GM12878 (cell line): ENCODE results near the gene KLF6. TPM values are rescaled to one million over a fixed set of nuclear protein-coding genes. Genes with fewer than 3 reads are reported as not detected.

Experiments
- ATAC-seq: fragments of 200-7000 bp; cut with Tn5 transposase; 3 replicates; pipeline ENCODE4 v1.9.1; 2020; ENCODE audit warnings: mild to moderate bottlenecking, moderate library complexity
- BruUV-seq: library from RNA; stranded (reverse); fragments of 400-500 nt; replicated peaks from 2 replicates; lab custom pipeline; 2021; lab: Mats Ljungman, UMichigan
- CTCF ChIA-PET: fragments of 300-600 bp; sonication (Branson Sonifier 250); formaldehyde crosslinking; extraction: SDS; loops from one replicate; lab custom pipeline; 2021; ENCODE audit warnings: inconsistent platforms; lab: Yijun Ruan, JAX
- POLR2A ChIA-PET: fragments of 350-600 bp; formaldehyde crosslinking; extraction: SDS; loops from one replicate; lab custom pipeline; 2021; ENCODE audit warnings: inconsistent platforms; lab: Charles Lee
- RAD21 ChIA-PET: fragments of 300-600 bp; sonication (Branson Sonifier 250); formaldehyde crosslinking; loops from one replicate; lab custom pipeline; 2023; ENCODE audit warnings: antibody characterized with exemption; ENCODE audit not compliant: unreplicated experiment; lab: Charles Lee
- SMC1A ChIA-PET: fragments of 300-600 bp; sonication (Branson Sonifier 250); formaldehyde crosslinking; loops from one replicate; lab custom pipeline; 2023; ENCODE audit not compliant: unreplicated experiment, uncharacterized antibody; lab: Charles Lee
- DNase-seq: peaks from one replicate; pipeline ENCODE4 v3.0.0-alpha.2; 2011; ENCODE audit warnings: low read depth, low spot score
- FAIRE-seq: peaks from 3 replicates; lab custom pipeline; 2011; peaks lifted over from hg19 to GRCh38; lab: Jason Lieb, UNC
- H2AFZ ChIP-seq: 2 replicates; pipeline ENCODE4 v1.6.0; 2011; ENCODE audit warnings: low read depth, low read length, control low read depth; ENCODE audit not compliant: control insufficient read depth
- H3K27ac ChIP-seq: 2 replicates; pipeline ENCODE4 v1.5.1; 2011; ENCODE audit warnings: control low read depth; ENCODE audit not compliant: control insufficient read depth, insufficient read depth
- H3K27me3 ChIP-seq, 2 experiments: replicated peaks in 1 of 2; 2 replicates each; pipeline versions ENCODE4 v1.6.0 to v1.6.1; 2011; ENCODE audit warnings: low read length in 1 of 2; ENCODE audit not compliant: control insufficient read depth in 2 of 2, insufficient read depth in 2 of 2
- H3K36me3 ChIP-seq, 2 experiments: 2 replicates each; pipeline ENCODE4 v1.5.1; 2011; ENCODE audit warnings: low read length in 1 of 2; ENCODE audit not compliant: control insufficient read depth in 2 of 2, insufficient read depth in 2 of 2
- H3K4me1 ChIP-seq: 2 replicates; pipeline ENCODE4 v1.6.1; 2011; ENCODE audit warnings: mild to moderate bottlenecking, low read length, moderate library complexity, mixed read lengths; ENCODE audit not compliant: control insufficient read depth, insufficient read depth
- H3K4me2 ChIP-seq: 2 replicates; pipeline ENCODE4 v1.6.0; 2011; ENCODE audit warnings: control low read depth; ENCODE audit not compliant: control insufficient read depth, insufficient read depth
- H3K4me3 ChIP-seq: fragments of 200-600 bp; sonication (generic); 2 replicates; pipeline ENCODE4 v1.5.1; 2016
- H3K79me2 ChIP-seq: 2 replicates; pipeline ENCODE4 v1.6.0; 2011; ENCODE audit warnings: low read length; ENCODE audit not compliant: control insufficient read depth, insufficient read depth
- H3K9ac ChIP-seq: 2 replicates; pipeline ENCODE4 v1.8.0; 2011; ENCODE audit warnings: low read length, control low read depth, mixed read lengths; ENCODE audit not compliant: control insufficient read depth, insufficient read depth
- H3K9me3 ChIP-seq: replicated peaks from 3 replicates; pipeline ENCODE4 v1.5.1; 2011; ENCODE audit warnings: mild to moderate bottlenecking, low read length; ENCODE audit not compliant: control insufficient read depth, insufficient read depth
- H4K20me1 ChIP-seq: 2 replicates; pipeline ENCODE4 v1.6.0; 2011; ENCODE audit not compliant: control insufficient read depth, insufficient read depth
- BHLHE40 ChIP-seq, 2 experiments: fragments of 450-650 bp in 1 of 2; IDR thresholded peaks; 2 replicates each; pipeline ENCODE4 v1.6.1; 2011 to 2017; ENCODE audit warnings: low read depth in 2 of 2, borderline replicate concordance in 1 of 2, improper control_type of control experiment in 1 of 2, low read length in 1 of 2, mild to moderate bottlenecking in 1 of 2
- IKZF1 ChIP-seq: fragments of 450-650 bp; conservative IDR thresholded peaks from 2 replicates; pipeline ENCODE4 v1.6.1; 2017; ENCODE audit warnings: antibody characterized with exemption, mild to moderate bottlenecking
- JUND ChIP-seq: IDR thresholded peaks from 2 replicates; pipeline ENCODE4 v1.6.1; 2012; ENCODE audit warnings: low read depth, mild to moderate bottlenecking, low read length, improper control_type of control experiment, moderate library complexity
- KDM1A ChIP-seq: fragments of 200-600 bp; sonication (generic); IDR thresholded peaks from 2 replicates; pipeline ENCODE4 v1.6.1; 2016; ENCODE audit warnings: borderline replicate concordance
- MYC ChIP-seq: IDR thresholded peaks from 2 replicates; pipeline ENCODE4 v1.6.1; 2011; ENCODE audit warnings: mild to moderate bottlenecking, low read length, moderate library complexity, inconsistent platforms; ENCODE audit not compliant: insufficient read depth, insufficient replicate concordance, insufficient read length, severe bottlenecking
- NBN ChIP-seq: fragments of 450-650 bp; IDR thresholded peaks from 2 replicates; pipeline ENCODE4 v1.6.1; 2016
- NR2C2 ChIP-seq: IDR thresholded peaks from 2 replicates; pipeline ENCODE4 v1.6.1; 2011; ENCODE audit warnings: borderline replicate concordance, low read depth; ENCODE audit not compliant: control insufficient read depth, insufficient read length
- RBBP5 ChIP-seq: fragments of 200-600 bp; sonication (generic); conservative IDR thresholded peaks from 2 replicates; pipeline ENCODE4 v1.6.1; 2016
- RELB ChIP-seq: fragments of 450-650 bp; IDR thresholded peaks from 2 replicates; pipeline ENCODE4 v1.6.1; 2017; ENCODE audit warnings: low read depth, mild to moderate bottlenecking, moderate library complexity
- WGBS: methylation state at CpG from one replicate; pipeline ENCODE4 v1.1.6; 2016; ENCODE audit warnings: low lambda C conversion rate; ENCODE audit not compliant: insufficient replicate concordance, insufficient coverage; ENCODE audit errors: missing lambda C conversion rate; 5-methylcytosine and 5-hydroxymethylcytosine counted together
- in situ Hi-C: fragments of 300-500 bp; cut with MboI; formaldehyde crosslinking; loops from 9 replicates; pipeline ENCODE4 v1.14.3; 2018; ENCODE audit warnings: mixed read lengths
- intact Hi-C: fragments of 100-400 bp; cut with micrococcal nuclease; formaldehyde crosslinking; loops from one replicate; pipeline ENCODE4 v1.14.2; 2022; ENCODE audit not compliant: unreplicated experiment
- polyA plus RNA-seq, 11 experiments: library from polyadenylated mRNA; depleted of rRNA in 4 of 11; unstranded in 6 of 11; stranded (reverse) in 5 of 11; fragments of >200 nt; fragmentation: Nextera tagmentation in 4 of 11; fragmentation: Illumina TruSeq in 1 of 11; extraction: Ambion mirVana in 4 of 11; extraction: Trizol in 1 of 11; gene quantifications; 1 replicate in 1 of 11; 2 replicates in 10 of 11; pipeline versions ENCODE4 v1.2.1 to v1.2.3, GENCODE V29; 2011 to 2016; ENCODE audit warnings: inconsistent platforms in 2 of 11, missing spikeins in 2 of 11, low read depth in 1 of 11
- total RNA-seq, 4 experiments: library from RNA; depleted of rRNA in 3 of 4; stranded (reverse); fragments of >200 nt in 3 of 4; fragmentation: Illumina TruSeq in 1 of 4; extraction: Trizol in 1 of 4; gene quantifications; 2 replicates each; pipeline versions ENCODE4 v1.2.1 to v1.2.3, GENCODE V29; 2013 to 2021
- TF ChIP-seq, protein P1 (sequence below): fragments of 450-650 bp; IDR thresholded peaks from 2 replicates; pipeline ENCODE4 v1.6.1; 2017; ENCODE audit warnings: borderline replicate concordance
- TF ChIP-seq, protein P2 (sequence below): fragments of 450-650 bp; IDR thresholded peaks from 2 replicates; pipeline ENCODE4 v1.6.1; 2018; ENCODE audit warnings: mild to moderate bottlenecking, low read depth, moderate library complexity; ENCODE audit not compliant: partially characterized antibody

The KLF6 gene
- total and polyA plus RNA-seq, 10 of the 15 experiments (the other 5 are each of a cell fraction or from before 2014, with no cell fraction given): 7.4 to 54.1 (median 23.5) TPM

GRCh38 chr10:3805791-3806461 lies 20.9 kb upstream of the KLF6 start (continued):
- TF ChIP-seq BHLHE40 (IDR thresholded peaks at IDR 0.05; ENCODE audit: borderline replicate concordance in 1 of 2, low read depth in 2 of 2, low read length in 1 of 2) (peak; percentile 21 to 41; a peak in 1 of 4 replicates), IKZF1 (peak; percentile 28), RELB (peak; percentile 29; the same call in 1 of the 2 replicates)

DNA sequence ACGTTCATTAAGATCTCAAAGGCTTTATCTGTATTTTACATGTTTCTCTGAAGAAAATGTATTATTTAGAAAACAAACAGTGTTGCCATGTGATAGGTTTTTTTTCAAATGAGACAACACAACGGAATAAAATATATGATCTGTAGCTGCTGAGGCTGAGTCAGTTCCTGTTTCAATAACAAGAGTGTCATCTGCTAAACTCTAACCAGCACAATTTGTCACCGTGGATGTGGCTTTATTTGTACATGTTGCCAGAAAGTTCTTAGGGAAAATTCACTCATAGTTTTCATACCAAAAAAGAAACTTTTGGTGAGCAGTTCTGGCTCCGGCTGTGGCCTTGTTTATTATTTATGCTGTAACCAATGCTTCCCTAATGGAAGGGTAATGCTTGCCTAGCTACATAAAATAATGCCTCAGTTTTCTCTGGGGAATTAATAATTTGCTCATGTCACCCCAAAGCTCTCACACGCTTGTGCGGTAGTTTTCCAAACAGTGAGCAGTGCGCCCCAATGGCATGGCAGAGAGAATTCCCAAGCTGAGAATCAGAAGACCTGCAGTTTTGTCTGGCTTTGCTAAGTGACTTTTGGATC lies 20.3 kb upstream of the KLF6 start:
- peak overlapping the region; percentile 75 for H3K9ac ChIP-seq
- peak overlapping the region; percentile 56 for H2AFZ ChIP-seq
- ChIA-PET POLR2A (interaction anchor here (1.1 to 4.6 kb wide), 8 partner anchors 21 to 97 kb away, joined by 3 to 41 read pairs (median 6); partner anchors contain the start of gene KLF6), SMC1A (interaction anchor here (0.7 to 16.8 kb wide), 14 partner anchors 9 to 96 kb away, joined by 3 to 280 read pairs (median 4); partner anchors contain the start of gene KLF6), RAD21 (interaction anchor here (1.0 to 3.7 kb wide), 8 partner anchors 22 to 70 kb away, joined by 3 to 46 read pairs (median 8); partner anchors contain the start of gene KLF6), CTCF (interaction anchor here (0.6 to 2.2 kb wide), 6 partner anchors 9 to 47 kb away, joined by 3 to 7 read pairs (median 4); partner anchors contain the start of gene KLF6)
- H3K79me2 ChIP-seq: no peaks in the 10 kb centered on the region
- no peaks in the 10 kb centered on the region for H3K9me3 ChIP-seq
- TSS peak; percentile 74 for BruUV-seq
- no peaks in the 10 kb centered on the region for H3K36me3 ChIP-seq
- FAIRE-seq: peak; percentile 49
- under 1% methylated on average over 7 of the region's 7 CpGs for WGBS
- peaks cover 44% of the 10 kb centered on the region for H3K4me1 ChIP-seq
- ATAC-seq: peak; percentile 77
- in situ Hi-C loops: no loop called here
- H3K4me2 ChIP-seq: peak overlapping the region; percentile 85
- intact Hi-C loops: no loop called here
- peak overlapping the region; percentile 29; the same call in 1 of the 2 replicates for H3K4me3 ChIP-seq
- peak; percentile 71 for DNase-seq
- peak overlapping the region; percentile 85 for H3K27ac ChIP-seq
- H4K20me1 ChIP-seq: no peaks in the 10 kb centered on the region
- no peaks in the 10 kb centered on the region for H3K27me3 ChIP-seq
- no peak for TF ChIP-seq MYC
- TF ChIP-seq, protein P1, sequence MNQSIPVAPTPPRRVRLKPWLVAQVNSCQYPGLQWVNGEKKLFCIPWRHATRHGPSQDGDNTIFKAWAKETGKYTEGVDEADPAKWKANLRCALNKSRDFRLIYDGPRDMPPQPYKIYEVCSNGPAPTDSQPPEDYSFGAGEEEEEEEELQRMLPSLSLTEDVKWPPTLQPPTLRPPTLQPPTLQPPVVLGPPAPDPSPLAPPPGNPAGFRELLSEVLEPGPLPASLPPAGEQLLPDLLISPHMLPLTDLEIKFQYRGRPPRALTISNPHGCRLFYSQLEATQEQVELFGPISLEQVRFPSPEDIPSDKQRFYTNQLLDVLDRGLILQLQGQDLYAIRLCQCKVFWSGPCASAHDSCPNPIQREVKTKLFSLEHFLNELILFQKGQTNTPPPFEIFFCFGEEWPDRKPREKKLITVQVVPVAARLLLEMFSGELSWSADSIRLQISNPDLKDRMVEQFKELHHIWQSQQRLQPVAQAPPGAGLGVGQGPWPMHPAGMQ: no peak
- TF ChIP-seq KDM1A: no peak
- no peak for TF ChIP-seq RBBP5
- TF ChIP-seq NBN: no peak; the same call in 1 of the 2 replicates
- no peak for TF ChIP-seq NR2C2
- TF ChIP-seq JUND: no peak
- TF ChIP-seq, protein P2, sequence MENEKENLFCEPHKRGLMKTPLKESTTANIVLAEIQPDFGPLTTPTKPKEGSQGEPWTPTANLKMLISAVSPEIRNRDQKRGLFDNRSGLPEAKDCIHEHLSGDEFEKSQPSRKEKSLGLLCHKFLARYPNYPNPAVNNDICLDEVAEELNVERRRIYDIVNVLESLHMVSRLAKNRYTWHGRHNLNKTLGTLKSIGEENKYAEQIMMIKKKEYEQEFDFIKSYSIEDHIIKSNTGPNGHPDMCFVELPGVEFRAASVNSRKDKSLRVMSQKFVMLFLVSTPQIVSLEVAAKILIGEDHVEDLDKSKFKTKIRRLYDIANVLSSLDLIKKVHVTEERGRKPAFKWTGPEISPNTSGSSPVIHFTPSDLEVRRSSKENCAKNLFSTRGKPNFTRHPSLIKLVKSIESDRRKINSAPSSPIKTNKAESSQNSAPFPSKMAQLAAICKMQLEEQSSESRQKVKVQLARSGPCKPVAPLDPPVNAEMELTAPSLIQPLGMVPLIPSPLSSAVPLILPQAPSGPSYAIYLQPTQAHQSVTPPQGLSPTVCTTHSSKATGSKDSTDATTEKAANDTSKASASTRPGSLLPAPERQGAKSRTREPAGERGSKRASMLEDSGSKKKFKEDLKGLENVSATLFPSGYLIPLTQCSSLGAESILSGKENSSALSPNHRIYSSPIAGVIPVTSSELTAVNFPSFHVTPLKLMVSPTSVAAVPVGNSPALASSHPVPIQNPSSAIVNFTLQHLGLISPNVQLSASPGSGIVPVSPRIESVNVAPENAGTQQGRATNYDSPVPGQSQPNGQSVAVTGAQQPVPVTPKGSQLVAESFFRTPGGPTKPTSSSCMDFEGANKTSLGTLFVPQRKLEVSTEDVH: no peak
